SK-MEL-5 (cell line): ENCODE data around the gene PLPPR5. TPM values are rescaled to one million over a fixed set of nuclear protein-coding genes. Genes with fewer than 3 reads are reported as not detected.

Experiments used
- DNase-seq: peaks from one replicate; pipeline ENCODE4 v3.0.0-alpha.2; 2016; ENCODE audit warnings: low read depth, low spot score
- in situ Hi-C: cut with HindIII; loops from 2 replicates; pipeline ENCODE4 v1.10.0; 2016; ENCODE audit warnings: low sequenced_read_pairs, high pct_unique_total_duplicates, low pct_unique_long_range_greater_than_20kb
- total RNA-seq: library from RNA; depleted of rRNA; stranded (reverse); fragments of >200 nt; shearing (Covaris generic); gene quantifications from 2 replicates; pipeline ENCODE4 v1.2.3, GENCODE V29; 2014

The PLPPR5 gene
- total RNA-seq, 1 experiment from 2014 or later: 1.4 TPM

GRCh38 chr1:98931128-98931835 lies 73.4 kb downstream of the PLPPR5 start:
- no peak for DNase-seq
- in situ Hi-C loops: no loop called here

DNA sequence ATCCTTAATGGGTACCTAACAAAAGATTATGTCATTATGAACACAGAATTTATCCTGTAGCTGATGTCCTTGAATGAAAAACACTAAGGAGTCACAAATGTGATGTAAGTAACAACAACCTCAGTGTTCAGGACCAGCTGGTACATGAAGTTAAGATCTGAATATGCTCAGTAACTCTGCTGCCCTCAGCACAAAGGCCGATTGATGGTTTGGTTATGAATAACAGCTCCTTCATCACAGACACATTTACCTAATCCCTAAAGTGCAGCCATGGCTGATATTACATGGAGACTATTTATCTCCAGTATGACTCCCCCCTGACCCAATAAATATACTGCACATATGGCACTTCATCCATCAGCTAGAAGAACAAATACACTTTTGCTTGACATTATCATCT lies 75.2 kb downstream of the PLPPR5 start:
- in situ Hi-C loops: no loop called here
- DNase-seq: peak; percentile 47

GRCh38 chr1:98926597-98926996 lies 78.1 kb downstream of the PLPPR5 start:
- no peak for DNase-seq
- in situ Hi-C loops: no loop called here

GRCh38 chr1:98924977-98925376 lies 79.7 kb downstream of the PLPPR5 start:
- in situ Hi-C loops: no loop called here
- no peak for DNase-seq

DNA sequence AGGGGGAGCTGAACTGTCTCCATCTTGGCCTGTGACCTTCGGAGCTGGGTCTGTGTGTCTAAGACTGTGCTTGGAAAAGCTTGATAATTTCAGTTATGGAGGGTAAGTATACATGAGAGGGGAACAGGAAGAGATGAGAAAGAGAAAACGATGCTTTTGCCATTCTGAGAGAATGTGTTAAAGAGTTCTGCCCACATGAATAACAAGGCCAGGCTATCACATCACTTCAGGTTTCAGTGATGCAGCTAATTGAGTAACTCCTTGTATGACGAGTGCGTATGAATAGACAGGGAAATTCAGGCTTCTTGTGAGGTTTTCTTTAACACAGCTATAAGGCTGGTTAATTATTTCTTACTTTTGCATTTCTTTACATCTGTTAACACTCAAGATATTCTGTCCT lies 81.0 kb downstream of the PLPPR5 start:
- in situ Hi-C loops: no loop called here

DNA sequence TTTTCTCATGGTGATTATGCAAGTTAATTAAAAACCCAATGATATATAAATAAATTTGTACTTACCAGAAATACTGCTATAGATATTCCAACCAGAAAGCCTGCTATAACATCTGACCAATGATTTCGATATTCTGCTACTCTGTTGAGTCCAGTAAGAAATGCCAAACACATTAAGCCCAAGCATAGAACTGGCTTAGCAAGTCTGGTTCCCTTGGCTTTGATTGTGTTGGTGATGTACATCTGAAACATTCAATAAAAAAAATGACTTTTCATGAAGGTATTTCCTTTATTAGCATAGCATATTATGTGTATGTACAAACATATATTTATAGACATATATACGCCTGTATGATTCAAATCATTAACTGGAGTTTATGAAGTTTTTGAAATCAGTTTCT lies 82.8 kb downstream of the PLPPR5 start:
- in situ Hi-C loops: no loop called here
- DNase-seq: no peak

More for the DNA sequence above, 81.0 kb downstream of the PLPPR5 start:
- no peak for DNase-seq

GRCh38 chr1:98920441-98921110 lies 84.1 kb downstream of the PLPPR5 start:
- no peak for DNase-seq
- in situ Hi-C loops: no loop called here

DNA sequence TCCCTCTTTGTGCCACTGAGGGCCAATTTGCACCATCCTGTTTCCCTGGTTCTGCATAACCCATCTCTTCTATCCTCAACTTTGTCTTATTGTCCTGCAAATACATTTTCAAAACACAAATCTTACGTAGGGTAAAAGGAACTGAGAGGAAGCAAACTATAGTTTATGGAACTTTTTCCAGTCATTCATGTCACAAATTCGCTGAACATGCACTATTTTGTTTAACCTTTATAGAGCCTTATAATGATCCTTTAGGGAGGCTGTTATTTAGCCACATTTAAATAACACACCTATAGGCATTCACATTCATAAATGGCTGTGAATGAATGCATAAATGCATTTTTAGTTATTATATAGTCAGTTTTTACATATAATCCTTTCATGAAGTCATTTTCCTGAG lies 85.0 kb downstream of the PLPPR5 start:
- in situ Hi-C loops: no loop called here
- DNase-seq: no peak

- no peak for DNase-seq
- in situ Hi-C loops: no loop called here
Measured at GRCh38 chr1:98919211-98919610, 85.5 kb downstream of the PLPPR5 start.

DNA sequence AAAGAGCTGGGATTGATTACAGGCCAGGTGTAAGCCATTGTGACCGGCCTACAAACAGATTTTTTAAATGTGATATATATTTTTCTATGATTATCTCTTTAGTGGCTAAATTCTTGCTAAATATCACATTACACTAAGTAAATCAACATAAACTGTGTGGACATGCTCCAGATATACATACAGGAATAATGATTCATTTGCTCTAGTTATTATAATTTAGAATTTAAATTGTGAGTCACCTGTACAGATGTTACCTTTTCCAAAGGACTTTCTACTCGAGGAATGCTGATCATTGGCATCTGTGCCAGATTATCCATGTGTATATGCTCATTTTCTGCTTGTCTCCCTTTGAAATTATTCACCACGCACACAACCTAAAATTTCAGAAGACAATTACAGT lies 90.1 kb downstream of the PLPPR5 start:
- in situ Hi-C loops: no loop called here
- no peak for DNase-seq

GRCh38 chr1:98910827-98911226 lies 93.8 kb downstream of the PLPPR5 start:
- in situ Hi-C loops: no loop called here
- DNase-seq: no peak

DNA sequence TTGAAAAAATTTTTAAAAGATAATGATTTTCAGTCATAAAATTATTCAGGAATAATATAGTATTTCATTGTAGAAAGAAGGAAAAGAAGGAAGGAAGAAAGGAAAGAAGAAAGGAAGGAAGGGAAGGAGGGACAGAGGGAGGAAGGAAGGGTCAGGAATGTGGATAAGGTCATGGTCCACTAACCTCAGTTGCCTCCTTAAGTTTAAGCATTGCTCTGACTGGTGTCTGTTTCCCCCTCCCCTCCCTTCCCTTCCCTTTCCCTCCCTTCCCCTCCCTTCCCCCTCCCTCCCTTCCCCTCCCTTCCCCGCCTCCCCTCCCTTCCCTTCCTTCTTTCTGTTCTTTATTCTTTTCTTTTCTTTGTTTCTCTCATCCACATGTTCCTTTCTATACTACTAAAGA lies 95.7 kb downstream of the PLPPR5 start:
- no peak for DNase-seq
- in situ Hi-C loops: no loop called here

- in situ Hi-C loops: no loop called here
- DNase-seq: no peak
Measured at GRCh38 chr1:98906809-98907208, 97.9 kb downstream of the PLPPR5 start.

DNA sequence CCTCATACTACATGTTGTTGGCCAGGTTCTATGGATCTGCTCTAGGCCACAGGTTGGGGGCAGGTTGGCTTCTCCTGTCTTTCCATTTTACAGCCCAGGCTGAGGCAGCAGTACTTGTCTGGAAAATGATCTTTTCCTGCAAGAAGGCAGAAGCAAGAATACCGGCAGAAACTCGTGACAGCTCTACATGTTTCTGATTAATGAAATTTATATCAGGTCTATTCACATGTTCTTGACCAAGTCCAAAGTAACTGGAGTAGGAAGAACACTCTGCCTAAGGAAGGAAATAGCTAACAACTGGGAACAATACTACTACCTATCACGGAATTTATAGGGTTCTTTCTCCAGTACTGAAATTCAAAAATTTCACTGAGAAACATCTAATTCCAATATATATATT lies 98.3 kb downstream of the PLPPR5 start:
- no peak for DNase-seq
- in situ Hi-C loops: no loop called here

DNA sequence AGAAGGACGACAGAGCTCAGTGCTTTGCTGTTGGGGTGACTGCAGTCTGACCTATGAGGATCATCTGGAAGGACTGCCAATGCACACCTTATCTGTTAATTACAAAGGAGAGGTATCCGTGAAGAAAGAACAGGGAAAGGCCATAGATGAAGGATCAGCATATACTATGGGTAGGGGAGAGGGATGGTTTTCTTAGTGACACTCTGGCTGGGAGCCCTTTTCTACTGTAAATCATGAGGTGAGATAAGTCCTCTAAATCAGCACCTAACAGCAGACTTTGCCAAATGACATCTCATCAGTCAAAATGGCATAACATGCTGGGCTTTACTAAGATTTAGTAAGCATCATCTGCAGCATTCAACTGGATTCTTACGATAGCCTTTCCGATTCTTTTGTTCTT lies 100.0 kb downstream of the PLPPR5 start:
- DNase-seq: no peak
- in situ Hi-C loops: no loop called here

GRCh38 chr1:98903726-98904125 lies 100.9 kb downstream of the PLPPR5 start:
- in situ Hi-C loops: no loop called here
- DNase-seq: no peak

- peak; percentile 37 for DNase-seq
- in situ Hi-C loops: no loop called here
Measured at GRCh38 chr1:98903261-98903660, 101.4 kb downstream of the PLPPR5 start.

- in situ Hi-C loops: no loop called here
- no peak for DNase-seq
Measured at GRCh38 chr1:98898940-98899339, 105.7 kb downstream of the PLPPR5 start.

GRCh38 chr1:98897479-98897878 lies 107.2 kb downstream of the PLPPR5 start:
- in situ Hi-C loops: no loop called here
- DNase-seq: no peak
